HFF-Myc (cell line): ENCODE results near the gene ATOSB.
"Not testable (repeated sequence)": the region's sequence is repeated elsewhere in the genome, so short reads cannot be mapped to it uniquely, and the experiment has no call there.

Experiments used
- DNase-seq: peaks from one replicate; pipeline ENCODE4 v3.0.0-alpha.2; 2011; ENCODE audit warnings: low read depth; ENCODE audit errors: extremely low read depth
- H3K4me3 ChIP-seq: replicated peaks from 2 replicates; pipeline ENCODE4 v1.5.1; 2011; ENCODE audit warnings: low read depth, mild to moderate bottlenecking, control low read depth, low read length
- CTCF ChIP-seq: IDR thresholded peaks from 2 replicates; pipeline ENCODE4 v1.5.1; 2012; ENCODE audit warnings: mild to moderate bottlenecking, low read depth, low read length, control low read depth; ENCODE audit errors: missing control alignments

Gene ATOSB

GRCh38 chr9:35156781-35157180 is 41.1 kb upstream of the ATOSB start:
- H3K4me3 ChIP-seq: no peak overlapping the region
- TF ChIP-seq CTCF: no peak
- no peak for DNase-seq

- no peak for DNase-seq
- H3K4me3 ChIP-seq: no peak overlapping the region
- no peak for TF ChIP-seq CTCF
Measured at GRCh38 chr9:35152926-35153325, 37.3 kb upstream of the ATOSB start.

- DNase-seq: not testable (repeated sequence)
Measured at GRCh38 chr9:35147941-35148563, 32.4 kb upstream of the ATOSB start.

GRCh38 chr9:35142037-35142436 is 26.4 kb upstream of the ATOSB start:
- H3K4me3 ChIP-seq: no peak overlapping the region
- DNase-seq: no peak
- TF ChIP-seq CTCF: no peak

More at GRCh38 chr9:35147941-35148563, 32.4 kb upstream of the ATOSB start:
- not testable (repeated sequence) for H3K4me3 ChIP-seq

GRCh38 chr9:35140093-35140492 is 24.4 kb upstream of the ATOSB start:
- TF ChIP-seq CTCF: no peak
- no peak overlapping the region for H3K4me3 ChIP-seq
- no peak for DNase-seq

- no peak for DNase-seq
- no peak for TF ChIP-seq CTCF
- H3K4me3 ChIP-seq: no peak overlapping the region
Measured at GRCh38 chr9:35136866-35137265, 21.2 kb upstream of the ATOSB start.

- TF ChIP-seq CTCF: no peak
- no peak overlapping the region for H3K4me3 ChIP-seq
- DNase-seq: no peak
Measured at GRCh38 chr9:35135988-35136387, 20.3 kb upstream of the ATOSB start.
